ENCODE measurements around the gene RDX.

RDX gene

DNA sequence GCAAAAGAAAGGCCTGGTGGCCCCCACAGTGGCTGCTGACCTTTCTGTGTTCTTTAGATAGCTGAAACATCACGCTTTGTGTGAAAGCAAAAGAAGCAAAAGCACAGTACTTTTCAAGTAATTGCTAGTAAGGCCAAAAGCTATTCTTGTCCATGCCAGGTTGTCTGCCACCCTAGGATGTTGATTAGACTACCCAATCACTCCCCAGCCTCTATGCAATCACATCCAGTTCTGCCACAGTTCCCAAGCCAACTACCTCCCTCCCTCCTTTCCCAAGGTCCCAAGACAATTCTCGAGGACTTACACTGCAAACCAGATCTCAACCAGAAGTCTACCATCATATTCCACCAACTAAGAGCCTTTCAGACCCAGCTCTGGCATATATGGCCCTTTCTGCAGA is 46.2 kb downstream of the RDX start:
- no peak overlapping the region for H3K27ac ChIP-seq
- TF ChIP-seq, protein P1, sequence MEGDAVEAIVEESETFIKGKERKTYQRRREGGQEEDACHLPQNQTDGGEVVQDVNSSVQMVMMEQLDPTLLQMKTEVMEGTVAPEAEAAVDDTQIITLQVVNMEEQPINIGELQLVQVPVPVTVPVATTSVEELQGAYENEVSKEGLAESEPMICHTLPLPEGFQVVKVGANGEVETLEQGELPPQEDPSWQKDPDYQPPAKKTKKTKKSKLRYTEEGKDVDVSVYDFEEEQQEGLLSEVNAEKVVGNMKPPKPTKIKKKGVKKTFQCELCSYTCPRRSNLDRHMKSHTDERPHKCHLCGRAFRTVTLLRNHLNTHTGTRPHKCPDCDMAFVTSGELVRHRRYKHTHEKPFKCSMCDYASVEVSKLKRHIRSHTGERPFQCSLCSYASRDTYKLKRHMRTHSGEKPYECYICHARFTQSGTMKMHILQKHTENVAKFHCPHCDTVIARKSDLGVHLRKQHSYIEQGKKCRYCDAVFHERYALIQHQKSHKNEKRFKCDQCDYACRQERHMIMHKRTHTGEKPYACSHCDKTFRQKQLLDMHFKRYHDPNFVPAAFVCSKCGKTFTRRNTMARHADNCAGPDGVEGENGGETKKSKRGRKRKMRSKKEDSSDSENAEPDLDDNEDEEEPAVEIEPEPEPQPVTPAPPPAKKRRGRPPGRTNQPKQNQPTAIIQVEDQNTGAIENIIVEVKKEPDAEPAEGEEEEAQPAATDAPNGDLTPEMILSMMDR (IDR thresholded peaks at IDR 0.05) = no peak
- no peak for DNase-seq (ENCODE audit: low spot score)
- H3K4me3 ChIP-seq = no peak overlapping the region

DNA sequence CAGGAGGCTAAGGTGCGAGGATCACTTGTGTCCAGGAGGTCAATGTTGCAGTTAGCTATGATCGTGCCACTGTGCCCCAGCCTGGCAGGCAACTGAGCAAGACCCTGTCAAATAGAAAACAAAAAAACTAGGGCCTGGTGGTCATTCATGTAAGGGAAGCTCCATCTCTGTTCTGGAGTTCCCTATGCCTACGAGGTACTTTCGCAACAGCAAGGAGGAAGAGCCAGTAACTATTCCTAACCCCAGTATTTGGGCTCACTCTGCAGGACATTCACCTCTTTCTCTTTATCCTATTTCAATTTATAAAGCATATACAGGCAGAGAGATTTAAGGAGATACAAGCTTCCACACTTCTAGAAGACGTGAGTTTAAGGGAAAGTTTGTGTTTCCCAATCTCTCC is 46.6 kb downstream of the RDX start:
- H3K4me3 ChIP-seq = no peak overlapping the region
- no peak for DNase-seq (ENCODE audit: low spot score)
- no peak overlapping the region for H3K27ac ChIP-seq
- TF ChIP-seq, protein P1 (IDR thresholded peaks at IDR 0.05) = no peak

DNA sequence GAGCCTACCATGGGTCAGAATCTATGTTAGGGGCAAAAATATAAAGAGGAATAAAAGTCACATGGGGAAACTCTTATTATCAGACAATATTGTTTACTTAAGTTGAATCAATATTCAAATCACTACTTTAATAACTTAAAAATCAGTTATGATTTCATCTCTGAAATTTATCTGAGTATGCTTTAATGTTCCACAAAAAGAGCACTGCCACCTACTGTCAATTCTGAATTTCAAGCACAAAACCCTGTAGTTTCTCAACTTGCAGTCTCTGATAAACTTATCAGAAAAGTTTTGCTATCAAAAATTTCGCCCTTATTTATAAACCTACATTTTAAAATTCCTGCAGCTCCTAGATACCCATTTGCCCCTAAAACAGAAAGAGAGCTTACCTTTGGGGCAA is 47.3 kb downstream of the RDX start:
- H3K4me3 ChIP-seq = no peak overlapping the region
- no peak for DNase-seq (ENCODE audit: low spot score)
- no peak overlapping the region for H3K27ac ChIP-seq
- TF ChIP-seq, protein P1 (IDR thresholded peaks at IDR 0.05) = no peak

DNA sequence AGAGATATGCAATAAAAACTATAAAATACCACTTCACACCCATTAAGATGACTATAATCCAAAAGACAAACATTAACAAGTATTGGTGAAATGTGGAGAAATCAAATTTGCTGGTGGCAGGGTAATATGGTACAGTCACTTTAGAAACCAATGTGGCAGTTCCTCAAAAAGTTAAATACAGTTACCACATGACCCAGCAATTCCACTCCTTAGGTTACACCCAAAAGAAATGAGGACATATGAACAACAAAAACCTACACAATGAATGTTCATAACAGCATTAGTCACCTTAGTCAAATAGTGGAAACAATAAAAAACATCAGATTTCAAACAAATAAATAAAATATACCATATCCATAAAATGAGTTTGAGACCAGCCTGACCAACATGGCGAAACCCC is 52.6 kb downstream of the RDX start:
- DNase-seq (ENCODE audit: low spot score) = no peak
- Histone ChIP-seq H3K4me3 (no peak overlapping the region), H3K27ac (no peak overlapping the region)
- TF ChIP-seq, protein P1 (IDR thresholded peaks at IDR 0.05) = no peak

DNA sequence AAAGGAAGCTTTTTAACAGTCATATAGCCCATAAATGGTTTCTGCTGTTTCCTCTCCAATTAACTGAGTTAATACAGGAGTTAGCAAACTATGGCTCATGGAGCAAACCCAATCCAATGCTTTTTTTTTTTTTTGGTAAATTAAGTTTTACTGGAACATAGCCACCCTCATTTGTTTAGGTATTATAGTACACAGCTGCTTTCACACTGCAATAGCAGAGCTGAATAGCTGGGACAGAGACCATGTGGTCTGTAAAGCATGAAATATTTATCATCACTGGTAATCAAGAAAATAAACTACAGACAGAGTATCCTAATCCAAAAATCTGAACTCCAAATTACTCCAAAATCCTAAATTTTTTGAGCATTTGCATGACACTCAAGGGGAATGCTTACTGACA is 53.7 kb downstream of the RDX start:
- no peak for DNase-seq (ENCODE audit: low spot score)
- Histone ChIP-seq H3K27ac (no peak overlapping the region), H3K4me3 (no peak overlapping the region)
- TF ChIP-seq, protein P1 (IDR thresholded peaks at IDR 0.05) = no peak

DNA sequence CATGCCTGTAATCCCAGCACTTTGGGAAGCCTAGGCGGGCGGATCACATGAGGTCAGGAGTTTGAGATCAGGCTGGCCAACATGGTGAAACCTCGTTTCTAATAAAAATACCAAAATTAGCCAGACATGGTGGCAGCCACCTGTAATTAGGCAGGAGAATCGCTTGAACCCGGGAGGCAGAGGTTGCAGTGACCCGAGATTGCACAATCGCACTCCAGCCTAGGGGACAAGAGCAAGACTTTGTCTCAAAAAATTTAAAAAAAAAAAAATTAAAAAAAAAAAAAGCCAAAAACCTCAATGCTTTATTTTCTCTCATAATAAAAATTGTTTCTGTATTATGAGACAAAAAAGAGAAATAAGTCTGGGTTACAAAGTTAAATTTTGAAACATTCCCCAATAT is 54.2 kb downstream of the RDX start:
- TF ChIP-seq, protein P1 (IDR thresholded peaks at IDR 0.05) = no peak
- DNase-seq (ENCODE audit: low spot score) = no peak
- H3K27ac ChIP-seq = no peak overlapping the region
- H3K4me3 ChIP-seq = no peak overlapping the region

DNA sequence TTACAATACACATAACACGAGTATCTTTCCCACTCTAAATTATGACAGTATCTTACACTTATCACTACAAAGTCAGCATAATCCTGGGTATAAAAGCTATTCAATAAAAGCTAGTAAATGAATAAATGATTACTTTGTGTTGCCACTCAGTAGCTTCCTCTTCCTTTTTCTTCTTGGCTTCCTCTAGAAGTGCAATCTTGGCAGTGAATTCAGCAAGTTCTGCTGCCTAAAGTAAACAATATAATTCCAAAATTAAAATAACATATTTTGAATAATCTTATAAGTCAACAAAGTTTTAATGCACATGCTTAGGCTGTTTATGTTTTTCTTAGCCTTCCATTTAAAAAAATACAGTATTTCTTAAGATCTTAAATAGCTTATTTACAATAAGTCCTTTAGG is 60.4 kb downstream of the RDX start:
- no peak overlapping the region for H3K27ac ChIP-seq

More for the DNA sequence above, 60.4 kb downstream of the RDX start:
- no peak for DNase-seq (ENCODE audit: low spot score)
- H3K4me3 ChIP-seq = no peak overlapping the region
- TF ChIP-seq, protein P1 (IDR thresholded peaks at IDR 0.05) = no peak
